COLO668 (cell line): ENCODE measurements around the gene NEURL1.

Experiments used
- DNase-seq: peaks from one replicate; lab custom pipeline; 2025; ENCODE audit not compliant: unreplicated experiment; lab: John Stamatoyannopoulos, UW

Gene NEURL1

DNA sequence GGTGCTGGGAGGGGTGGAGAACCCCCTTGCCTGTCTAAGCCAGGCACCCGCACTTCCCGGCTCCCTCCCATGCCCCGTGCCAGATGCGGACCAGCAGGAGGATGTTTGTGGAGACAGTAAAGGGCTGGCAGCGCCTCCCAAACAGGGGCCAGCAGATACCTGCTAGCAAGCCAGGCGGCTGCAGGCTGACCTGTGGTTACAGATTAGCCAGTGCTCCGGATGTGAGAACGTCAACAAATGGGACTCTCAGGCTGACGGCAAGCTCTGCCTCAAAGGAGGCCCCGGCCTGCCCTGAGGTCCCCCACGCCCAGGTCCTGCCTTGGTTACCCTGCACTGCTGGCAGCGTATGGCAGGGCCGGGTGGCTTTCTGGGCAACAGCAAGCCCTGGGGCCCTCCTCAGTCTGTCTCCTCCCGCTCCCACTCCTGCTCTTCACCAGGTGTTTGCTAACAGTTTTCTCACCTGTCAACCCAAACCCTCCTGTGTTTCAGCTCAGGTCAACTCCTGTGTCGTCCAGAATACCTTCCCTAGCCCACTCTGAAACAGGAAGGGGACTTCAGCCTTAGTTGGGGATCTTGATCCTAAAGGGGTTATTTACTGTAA is 85.4 kb downstream of the NEURL1 start:
- DNase-seq: peak; percentile 84

- peak; percentile 25 for DNase-seq
Observed at GRCh38 chr10:103580011-103580410, 86.5 kb downstream of the NEURL1 start.

- DNase-seq: peak; percentile 25
Observed at GRCh38 chr10:103580430-103580829, 86.9 kb downstream of the NEURL1 start.

- DNase-seq: no peak
Observed at GRCh38 chr10:103581499-103581898, 88.0 kb downstream of the NEURL1 start.

DNA sequence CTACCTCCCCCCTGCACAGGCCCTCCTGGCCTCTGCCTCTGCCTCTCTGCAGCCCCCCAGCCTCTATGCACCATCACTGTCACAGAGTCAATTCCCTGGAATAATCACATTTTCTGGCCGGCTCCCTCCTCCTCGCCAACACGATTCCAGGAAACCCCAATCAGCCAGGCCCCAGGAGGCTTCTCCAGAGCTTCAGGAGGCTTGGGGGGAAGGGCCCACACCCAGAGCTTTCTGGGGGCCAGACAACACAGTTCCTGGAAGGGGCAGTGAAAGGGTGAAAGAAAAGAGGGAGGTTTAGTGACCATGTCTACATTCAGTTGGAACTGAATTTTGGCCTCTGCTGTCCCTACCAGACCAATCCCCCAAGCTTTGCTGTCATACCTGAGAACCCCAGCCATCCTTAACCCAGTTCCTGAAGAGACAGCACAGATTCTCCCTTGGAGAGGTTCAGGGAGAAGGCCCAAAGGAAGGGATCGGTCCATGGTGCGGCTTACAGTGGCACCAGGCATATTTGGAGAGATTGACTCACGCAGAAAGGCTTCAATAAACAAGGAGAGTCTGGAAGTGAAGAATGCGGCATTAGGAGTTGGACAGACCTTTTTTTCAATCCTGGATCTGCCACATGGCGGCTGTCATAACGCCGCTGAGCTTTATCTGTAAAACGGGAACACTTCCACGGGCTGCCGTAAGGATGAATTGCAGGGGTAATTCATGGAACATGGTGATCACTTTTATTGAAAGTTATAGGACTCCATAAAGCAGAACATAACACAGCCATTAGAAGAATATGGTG is 89.0 kb downstream of the NEURL1 start:
- DNase-seq: no peak

DNA sequence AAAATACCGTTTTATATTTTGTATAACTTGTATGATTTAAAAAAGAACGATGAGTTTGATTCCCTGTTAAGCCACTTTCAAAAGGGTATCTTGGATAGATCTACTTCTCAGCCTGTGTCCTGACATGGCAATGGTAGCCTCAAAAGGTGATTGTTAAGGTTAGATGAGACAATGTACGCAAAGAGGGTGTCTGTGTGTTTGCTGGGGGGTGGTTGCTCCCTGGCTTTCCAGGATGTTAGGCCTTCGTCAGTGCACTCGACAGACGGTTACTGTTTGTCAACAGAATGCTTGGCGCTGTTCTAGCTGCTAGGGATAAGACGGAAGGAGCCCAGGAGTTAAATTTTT is 90.3 kb downstream of the NEURL1 start:
- DNase-seq: peak; percentile 17

DNA sequence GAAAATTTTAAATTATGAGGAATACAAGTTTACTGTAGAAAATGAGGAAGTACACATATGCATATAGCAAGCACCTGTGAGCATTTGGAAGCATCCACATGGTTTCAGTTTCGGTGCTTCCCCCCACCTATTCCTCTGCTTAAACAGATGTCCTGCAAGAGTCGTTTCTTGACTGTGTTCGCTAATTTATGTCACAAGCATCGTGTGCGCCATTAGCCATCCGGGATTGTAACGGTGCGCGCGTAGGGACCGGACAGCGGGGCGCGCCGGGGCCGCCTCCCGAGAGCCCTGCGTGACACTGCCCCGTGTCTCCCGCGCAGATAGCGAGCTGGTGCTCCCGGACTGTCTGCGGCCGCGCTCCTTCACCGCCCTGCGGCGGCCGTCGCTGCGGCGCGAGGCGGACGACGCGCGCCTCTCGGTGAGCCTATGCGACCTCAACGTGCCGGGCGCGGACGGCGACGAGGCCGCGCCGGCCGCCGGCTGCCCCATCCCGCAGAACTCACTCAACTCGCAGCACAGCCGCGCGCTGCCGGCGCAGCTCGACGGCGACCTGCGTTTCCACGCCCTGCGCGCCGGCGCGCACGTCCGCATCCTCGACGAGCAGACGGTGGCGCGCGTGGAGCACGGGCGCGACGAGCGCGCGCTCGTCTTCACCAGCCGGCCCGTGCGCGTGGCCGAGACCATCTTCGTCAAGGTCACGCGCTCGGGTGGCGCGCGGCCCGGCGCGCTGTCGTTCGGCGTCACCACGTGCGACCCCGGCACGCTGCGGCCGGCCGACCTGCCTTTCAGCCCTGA is 90.9 kb downstream of the NEURL1 start:
- no peak for DNase-seq

DNA sequence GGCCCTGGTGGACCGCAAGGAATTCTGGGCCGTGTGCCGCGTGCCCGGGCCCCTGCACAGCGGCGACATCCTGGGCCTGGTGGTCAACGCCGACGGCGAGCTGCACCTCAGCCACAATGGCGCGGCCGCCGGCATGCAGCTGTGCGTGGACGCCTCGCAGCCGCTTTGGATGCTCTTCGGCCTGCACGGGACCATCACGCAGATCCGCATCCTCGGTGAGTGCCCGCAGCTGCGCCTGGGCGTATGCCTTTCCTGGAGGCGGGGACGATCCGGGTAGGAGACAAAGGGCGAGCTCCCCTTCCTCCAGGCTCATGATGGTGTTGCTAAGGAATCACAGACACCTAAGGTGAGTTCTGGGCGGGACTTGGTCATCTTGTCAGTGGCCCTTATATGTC is 91.5 kb downstream of the NEURL1 start:
- DNase-seq: no peak

- no peak for DNase-seq
Observed at GRCh38 chr10:103587073-103587472, 93.6 kb downstream of the NEURL1 start.

DNA sequence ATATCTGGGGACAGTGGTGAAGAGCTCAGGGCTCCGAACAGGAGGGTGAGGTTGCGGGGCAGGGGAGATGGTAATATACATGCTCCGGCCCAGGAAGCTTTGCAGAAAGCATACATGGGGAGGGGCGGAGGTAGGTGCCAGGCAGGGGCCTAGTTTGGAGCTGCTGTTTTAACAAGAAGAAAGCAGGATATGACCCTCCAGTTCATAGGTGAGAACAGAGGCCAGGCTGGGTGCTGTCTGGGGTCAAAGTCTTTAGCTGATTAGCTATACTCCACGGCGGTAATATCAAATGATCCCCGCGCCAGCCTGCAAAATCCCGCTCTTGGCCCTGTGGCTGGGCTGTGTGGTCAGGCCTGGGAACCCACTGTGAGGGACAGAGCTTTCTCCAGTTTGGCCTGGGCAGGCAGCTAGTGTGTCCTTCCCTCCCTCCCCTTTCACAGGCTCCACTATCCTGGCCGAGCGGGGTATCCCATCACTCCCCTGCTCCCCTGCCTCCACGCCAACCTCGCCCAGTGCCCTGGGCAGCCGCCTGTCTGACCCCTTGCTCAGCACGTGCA is 95.6 kb downstream of the NEURL1 start:
- DNase-seq: no peak

DNA sequence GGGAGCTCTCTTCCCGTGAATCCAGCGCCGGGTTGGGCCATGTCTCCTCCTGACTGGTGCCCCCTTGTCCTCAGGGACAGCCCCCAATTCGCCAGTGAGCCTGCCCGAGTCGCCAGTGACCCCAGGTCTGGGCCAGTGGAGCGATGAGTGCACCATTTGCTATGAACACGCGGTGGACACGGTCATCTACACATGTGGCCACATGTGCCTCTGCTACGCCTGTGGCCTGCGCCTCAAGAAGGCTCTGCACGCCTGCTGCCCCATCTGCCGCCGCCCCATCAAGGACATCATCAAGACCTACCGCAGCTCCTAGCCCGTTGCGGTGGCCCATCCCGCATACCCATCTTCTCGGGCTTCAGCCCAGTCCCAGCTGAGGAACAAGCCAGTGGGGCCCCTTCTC is 96.6 kb downstream of the NEURL1 start:
- no peak for DNase-seq

- no peak for DNase-seq
Observed at GRCh38 chr10:103590744-103591291, 97.3 kb downstream of the NEURL1 start.

- peak; percentile 46 for DNase-seq
Observed at GRCh38 chr10:103592186-103593021, 98.9 kb downstream of the NEURL1 start.

DNA sequence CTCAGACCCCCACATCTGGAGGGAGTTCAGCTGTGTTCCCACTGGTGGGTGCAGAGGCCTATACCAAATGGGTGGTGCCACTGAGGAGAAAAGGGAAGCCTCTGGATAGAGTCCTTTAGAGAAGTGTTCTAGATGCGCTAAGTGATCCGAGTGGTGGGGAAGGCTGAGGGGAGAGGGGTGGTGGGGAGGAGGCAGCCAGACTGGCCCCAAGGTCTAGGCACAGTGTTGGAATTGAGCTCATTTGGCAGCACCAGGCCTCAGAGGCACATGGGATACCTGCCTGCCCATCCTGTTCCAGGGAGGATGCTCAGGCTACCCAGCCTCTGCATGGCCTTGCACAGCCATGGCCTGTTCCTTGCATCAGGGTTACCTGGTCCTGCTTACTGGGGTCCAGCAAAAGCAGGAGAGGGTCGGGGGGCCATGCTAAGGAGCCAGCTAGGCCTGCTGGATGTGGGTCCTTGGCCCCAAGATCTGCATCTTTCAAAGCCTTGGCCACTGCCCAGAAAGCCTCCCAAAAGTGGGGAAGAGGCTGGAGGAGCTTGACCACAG is 99.6 kb downstream of the NEURL1 start:
- no peak for DNase-seq

- no peak for DNase-seq
Observed at GRCh38 chr10:103595933-103596726, 102.6 kb downstream of the NEURL1 start.

- no peak for DNase-seq
Observed at GRCh38 chr10:103597003-103597402, 103.5 kb downstream of the NEURL1 start.

DNA sequence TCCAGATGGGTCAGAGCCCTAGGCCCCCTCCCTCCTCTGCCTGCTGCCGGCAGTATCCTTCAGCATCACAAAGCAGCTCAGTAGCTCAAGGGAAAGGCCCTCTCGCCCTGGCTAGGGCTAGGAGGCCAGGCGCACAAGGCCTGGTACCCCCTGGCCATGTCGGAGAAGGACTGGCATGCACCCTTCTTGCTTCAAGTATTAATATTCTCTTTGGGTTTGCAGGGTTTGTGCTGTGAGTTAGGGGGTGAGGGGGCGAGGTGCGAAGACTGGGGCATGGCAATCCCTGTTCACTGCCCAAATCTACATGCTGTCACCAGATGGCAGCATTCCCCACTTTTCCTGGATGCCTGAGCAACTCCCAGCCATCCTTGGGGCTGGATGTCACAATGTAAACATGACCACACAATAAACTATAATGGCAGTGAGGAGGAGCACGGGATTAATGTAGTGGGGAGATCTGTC is 105.2 kb downstream of the NEURL1 start:
- peak; percentile 57 for DNase-seq

DNA sequence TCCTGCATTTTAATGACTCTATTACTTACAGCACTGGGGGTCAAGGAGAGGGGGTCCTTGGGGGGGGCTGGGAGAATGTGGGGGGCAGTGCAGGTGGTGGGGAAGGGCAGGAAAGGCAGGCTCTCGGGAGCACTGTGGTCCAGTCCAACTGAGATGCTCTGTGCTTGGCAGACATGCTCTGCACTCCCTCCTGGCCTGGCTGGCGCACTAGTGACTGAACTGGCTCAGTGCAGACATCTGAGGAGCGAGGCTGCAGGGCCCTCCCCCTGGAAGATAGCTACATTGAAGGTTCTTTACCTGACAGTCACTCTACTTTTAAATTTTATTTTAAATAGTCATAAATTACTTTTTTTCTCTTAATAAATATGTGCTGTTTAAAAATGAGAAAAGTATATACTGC is 105.7 kb downstream of the NEURL1 start:
- no peak for DNase-seq

DNA sequence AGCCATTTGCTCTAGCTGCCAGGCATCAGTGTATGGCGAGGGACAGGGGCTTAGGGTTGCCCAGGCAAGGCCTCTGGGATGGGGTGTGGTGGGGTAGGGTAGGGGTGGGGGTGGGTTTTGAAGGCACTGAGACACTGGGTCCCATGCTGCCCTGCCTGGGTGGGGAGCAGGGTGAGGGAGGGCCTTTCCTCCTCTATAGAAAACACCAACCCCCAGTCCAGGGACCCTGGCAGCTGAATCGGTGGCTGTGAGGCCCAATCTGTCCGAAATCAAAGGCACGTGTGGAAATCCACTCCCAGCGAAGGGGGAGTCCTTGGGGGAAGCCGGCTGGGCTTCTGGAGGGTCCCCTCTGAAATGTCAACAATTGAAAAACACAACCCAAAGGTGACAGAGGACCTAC is 106.4 kb downstream of the NEURL1 start:
- no peak for DNase-seq
